Stimulated activated CD8-positive, alpha-beta memory T cell treated with anti-CD3 and anti-CD28 coated beads, Interleukin-15, amount 100 ng/mL, for 4 hours (primary cell): ENCODE measurements around the gene SLC35F4.
"Not testable (repeated sequence)": the region's sequence is repeated elsewhere in the genome, so short reads cannot be mapped to it uniquely, and the experiment has no call there.

Experiments
- DNase-seq, 2 donors: peaks; one replicate each; pipeline ENCODE4 v3.0.0-alpha.2; 2020; ENCODE audit warnings: low read depth in 2 of 2

SLC35F4 gene

GRCh38 chr14:57725399-57726077, 140.4 kb downstream of the SLC35F4 start:
- no peak for DNase-seq

GRCh38 chr14:57722141-57722540, 143.8 kb downstream of the SLC35F4 start:
- DNase-seq, result not testable (repeated sequence)

- no peak for DNase-seq
Observed at GRCh38 chr14:57714487-57714931, 151.4 kb downstream of the SLC35F4 start.

GRCh38 chr14:57712698-57713097, 153.2 kb downstream of the SLC35F4 start:
- no peak for DNase-seq

GRCh38 chr14:57712102-57712501, 153.8 kb downstream of the SLC35F4 start:
- no peak for DNase-seq

- no peak for DNase-seq
Observed at GRCh38 chr14:57709909-57710308, 156.0 kb downstream of the SLC35F4 start.

- not testable (repeated sequence) for DNase-seq
Observed at GRCh38 chr14:57709086-57709485, 156.8 kb downstream of the SLC35F4 start.

- DNase-seq, result no peak
Observed at GRCh38 chr14:57707219-57707618, 158.7 kb downstream of the SLC35F4 start.

- DNase-seq, result no peak
Observed at GRCh38 chr14:57704763-57705162, 161.1 kb downstream of the SLC35F4 start.

GRCh38 chr14:57699947-57700346, 165.9 kb downstream of the SLC35F4 start:
- DNase-seq, result no peak

- no peak for DNase-seq
Observed at GRCh38 chr14:57692671-57693070, 173.2 kb downstream of the SLC35F4 start.

- DNase-seq, result no peak
Observed at GRCh38 chr14:57687416-57687815, 178.5 kb downstream of the SLC35F4 start.

- no peak for DNase-seq
Observed at GRCh38 chr14:57686304-57686703, 179.6 kb downstream of the SLC35F4 start.

- DNase-seq, result no peak
Observed at GRCh38 chr14:57671021-57671420, 194.9 kb downstream of the SLC35F4 start.

- DNase-seq, result no peak
Observed at GRCh38 chr14:57660208-57660607, 205.7 kb downstream of the SLC35F4 start.

- no peak for DNase-seq
Observed at GRCh38 chr14:57659052-57659451, 206.8 kb downstream of the SLC35F4 start.

- no peak for DNase-seq
Observed at GRCh38 chr14:57657487-57657886, 208.4 kb downstream of the SLC35F4 start.

GRCh38 chr14:57656853-57657252, 209.0 kb downstream of the SLC35F4 start:
- DNase-seq, result no peak

- no peak for DNase-seq
Observed at GRCh38 chr14:57652769-57653168, 213.1 kb downstream of the SLC35F4 start.

GRCh38 chr14:57641776-57642175, 224.1 kb downstream of the SLC35F4 start:
- no peak for DNase-seq

- DNase-seq, result no peak
Observed at GRCh38 chr14:57640036-57640435, 225.9 kb downstream of the SLC35F4 start.

GRCh38 chr14:57637901-57638300, 228.0 kb downstream of the SLC35F4 start:
- no peak for DNase-seq

GRCh38 chr14:57634335-57634734, 231.6 kb downstream of the SLC35F4 start:
- no peak for DNase-seq

GRCh38 chr14:57632649-57633048, 233.2 kb downstream of the SLC35F4 start:
- DNase-seq, result no peak
